Liver (tissue), 9 donors: Measurements from ENCODE around the gene COX19. TPM values are rescaled to one million over a fixed set of nuclear protein-coding genes. Genes with fewer than 3 reads are reported as not detected.

Experiments
- DNase-seq: peaks from one replicate; pipeline ENCODE4 v3.0.0-alpha.2; 2017; ENCODE audit warnings: low spot score
- H3K27ac ChIP-seq, 2 donors: one replicate each; pipeline ENCODE4 v1.7.0; 2013; ENCODE audit warnings: inconsistent platforms in 2 of 2, low read length in 2 of 2, control low read depth in 1 of 2, low read depth in 1 of 2, mild to moderate bottlenecking in 1 of 2
- H3K27me3 ChIP-seq, 4 donors: one replicate each; pipeline versions ENCODE4 v1.6.1 to v1.7.0; 2013; ENCODE audit warnings: low read length in 3 of 4, inconsistent platforms in 1 of 4, mild to moderate bottlenecking in 1 of 4, moderate library complexity in 1 of 4; ENCODE audit not compliant: control insufficient read depth in 4 of 4, insufficient read depth in 4 of 4
- H3K36me3 ChIP-seq, 4 donors: one replicate each; pipeline versions ENCODE4 v1.6.1 to v1.7.0; 2013; ENCODE audit warnings: low read length in 3 of 4, mild to moderate bottlenecking in 3 of 4, low read depth in 1 of 4, moderate library complexity in 1 of 4; ENCODE audit not compliant: control insufficient read depth in 4 of 4, insufficient read depth in 3 of 4
- H3K4me1 ChIP-seq, 4 donors: one replicate each; pipeline versions ENCODE4 v1.6.1 to v1.7.0; 2013; ENCODE audit warnings: low read length in 3 of 4, mild to moderate bottlenecking in 3 of 4, moderate library complexity in 1 of 4; ENCODE audit not compliant: control insufficient read depth in 4 of 4, insufficient read depth in 4 of 4
- H3K4me3 ChIP-seq, 3 donors: one replicate each; pipeline versions ENCODE4 v1.6.1 to v1.7.0; 2013; ENCODE audit warnings: low read length in 3 of 3, control low read depth in 1 of 3, low read depth in 1 of 3, mild to moderate bottlenecking in 1 of 3
- H3K9ac ChIP-seq, 2 donors: one replicate each; pipeline ENCODE4 v1.7.0; 2013; ENCODE audit warnings: low read length in 2 of 2, mild to moderate bottlenecking in 2 of 2, moderate library complexity in 2 of 2, control low read depth in 1 of 2, low read depth in 1 of 2
- H3K9me3 ChIP-seq, 4 donors: one replicate each; pipeline versions ENCODE4 v1.6.1 to v1.7.0; 2013; ENCODE audit warnings: low read length in 3 of 4; ENCODE audit not compliant: control insufficient read depth in 4 of 4
- ATF3 ChIP-seq: IDR thresholded peaks from 2 replicates; pipeline ENCODE4 v1.6.1; 2016; ENCODE audit warnings: antibody characterized with exemption
- CTCF ChIP-seq: fragments of 150-350 bp; IDR thresholded peaks from 2 replicates; pipeline ENCODE4 v1.5.1; 2017; ENCODE audit warnings: improper control_type of control experiment, low read depth, low read length; ENCODE audit not compliant: missing input control
- EGR1 ChIP-seq, 2 donors: IDR thresholded peaks; 2 replicates each; pipeline ENCODE4 v1.6.1; 2016 to 2018; ENCODE audit warnings: antibody characterized with exemption in 2 of 2, low read depth in 2 of 2
- FOXA1 ChIP-seq: IDR thresholded peaks from 2 replicates; pipeline ENCODE4 v1.6.1; 2016; ENCODE audit warnings: antibody characterized with exemption
- FOXA2 ChIP-seq: IDR thresholded peaks from 2 replicates; pipeline ENCODE4 v1.6.1; 2016; ENCODE audit warnings: antibody characterized with exemption
- HNF4G ChIP-seq: IDR thresholded peaks from 2 replicates; pipeline ENCODE4 v1.6.1; 2016; ENCODE audit warnings: antibody characterized with exemption
- JUND ChIP-seq, 2 donors: IDR thresholded peaks; 2 replicates each; pipeline ENCODE4 v1.6.1; 2016; ENCODE audit warnings: antibody characterized with exemption in 2 of 2
- MAX ChIP-seq: IDR thresholded peaks from 2 replicates; pipeline ENCODE4 v1.6.1; 2016; ENCODE audit warnings: antibody characterized with exemption
- RAD21 ChIP-seq, 2 donors: IDR thresholded peaks; 2 replicates each; pipeline ENCODE4 v1.6.1; 2016; ENCODE audit warnings: antibody characterized with exemption in 2 of 2, mild to moderate bottlenecking in 2 of 2
- RXRA ChIP-seq, 2 donors: IDR thresholded peaks; 2 replicates each; pipeline ENCODE4 v1.6.1; 2017 to 2018; ENCODE audit warnings: antibody characterized with exemption in 2 of 2, mild to moderate bottlenecking in 1 of 2
- SP1 ChIP-seq: IDR thresholded peaks from 2 replicates; pipeline ENCODE4 v1.6.1; 2018; ENCODE audit warnings: antibody characterized with exemption, mild to moderate bottlenecking
- YY1 ChIP-seq: IDR thresholded peaks from 2 replicates; pipeline ENCODE4 v1.6.1; 2016; ENCODE audit warnings: antibody characterized with exemption, mild to moderate bottlenecking
- WGBS: extraction: QIAGEN DNeasy Blood & Tissue Kit; methylation state at CpG from one replicate; pipeline ENCODE4 v1.1.7; 2013; 5-methylcytosine and 5-hydroxymethylcytosine counted together
- polyA plus RNA-seq, 2 donors: library from polyadenylated mRNA; stranded (reverse) in 1 of 2; unstranded in 1 of 2; fragments of 200-250 nt in 1 of 2; fragments of >200 nt in 1 of 2; fragmentation: Nextera tagmentation in 1 of 2; extraction: Ambion mirVana in 1 of 2; gene quantifications; one replicate each; pipeline versions ENCODE4 v1.2.1 to v1.2.3, GENCODE V29; 2013 to 2015
- total RNA-seq, 2 donors: library from RNA; depleted of rRNA; stranded (reverse); fragments of >200 nt; gene quantifications; one replicate each; pipeline ENCODE4 v1.2.3, GENCODE V29; 2014
- donor health status: healthy.
- donor health status: healthy.
- donor health status: healthy.
- donor health status: healthy.
- donor health status: healthy.

COX19 gene
- total and polyA plus RNA-seq, 4 donors, result 2.2 to 9.8 (median 4.8) TPM

- TF ChIP-seq SP1, result peak; percentile 62
- peak; percentile 97 to 99 for TF ChIP-seq RAD21 (IDR thresholded peaks at IDR 0.05)
- no peak for TF ChIP-seq FOXA1
- TF ChIP-seq JUND (IDR thresholded peaks at IDR 0.05), result no peak
- no peak for TF ChIP-seq HNF4G
- no peak for TF ChIP-seq MAX
- no peak for TF ChIP-seq EGR1 (IDR thresholded peaks at IDR 0.05; ENCODE audit: low read depth in 2 of 2)
- peak; percentile 100 for TF ChIP-seq CTCF
These were observed 17.6 kb upstream of the COX19 start (continued) for GRCh38 chr7:992709-993607.

GRCh38 chr7:991729-992656 lies 16.6 kb upstream of the COX19 start:
- Histone ChIP-seq H3K36me3 (peaks cover 0 to 3% (median 0%) of the 10 kb centered on the region in 4 donors), H3K9ac (no peak overlapping the region), H3K9me3 (no peaks in the 10 kb centered on the region), H3K4me3 (no peak overlapping the region), H3K4me1 (peaks cover 3 to 15% (median 8%) of the 10 kb centered on the region in 4 donors), H3K27ac (no peak overlapping the region), H3K27me3 (no peaks in the 10 kb centered on the region)
- no peak for DNase-seq
- TF ChIP-seq MAX (no peak), RXRA (IDR thresholded peaks at IDR 0.05) (no peak), YY1 (no peak)
- 84% methylated on average over 34 of the region's 34 CpGs for WGBS

GRCh38 chr7:990933-991728 lies 15.8 kb upstream of the COX19 start:
- Histone ChIP-seq H3K9me3 (no peaks in the 10 kb centered on the region), H3K4me3 (no peak overlapping the region), H3K27ac (no peak overlapping the region), H3K9ac (no peak overlapping the region), H3K27me3 (no peaks in the 10 kb centered on the region), H3K36me3 (no peaks in the 10 kb centered on the region), H3K4me1 (peaks cover 3 to 15% (median 8%) of the 10 kb centered on the region in 4 donors)
- WGBS, result 79% methylated on average over 35 of the region's 35 CpGs
- TF ChIP-seq FOXA2 (no peak), ATF3 (no peak), RAD21 (IDR thresholded peaks at IDR 0.05) (no peak)
- no peak for DNase-seq
